ENCODE data around the gene VAMP1.

GRCh38 chr12:6418796-6419195 lies 51.7 kb downstream of the VAMP1 start:
- no peak for TF ChIP-seq POLR2A (IDR thresholded peaks at IDR 0.05; ENCODE audit: insufficient read depth in 1 of 2, low read depth in 2 of 2, low read length in 2 of 2)
- TF ChIP-seq SP140L (CRISPR knock-in tag; IDR thresholded peaks at IDR 0.05; ENCODE audit: borderline replicate concordance): no peak
- no peak for TF ChIP-seq ZFP90 (CRISPR knock-in tag; IDR thresholded peaks at IDR 0.05; ENCODE audit: borderline replicate concordance)
- no peak for TF ChIP-seq JUND (CRISPR knock-in tag; IDR thresholded peaks at IDR 0.05)
- no peak for TF ChIP-seq CHCHD3 (CRISPR knock-in tag; IDR thresholded peaks at IDR 0.05)
- TF ChIP-seq RNF2 (conservative IDR thresholded peaks at IDR 0.05; ENCODE audit: low read depth): no peak
- TF ChIP-seq POLR2AphosphoS5 (IDR thresholded peaks at IDR 0.05; ENCODE audit: low read depth, low read length): no peak
- TF ChIP-seq KAT8 (CRISPR knock-in tag; IDR thresholded peaks at IDR 0.05): no peak
- no peak for TF ChIP-seq ZFP62 (CRISPR knock-in tag; IDR thresholded peaks at IDR 0.05)
- TF ChIP-seq STAT6 (CRISPR knock-in tag; IDR thresholded peaks at IDR 0.05; ENCODE audit: borderline replicate concordance): no peak
